ENCODE results near the gene SIK1. TPM values are rescaled to one million over a fixed set of nuclear protein-coding genes. Genes with fewer than 3 reads are reported as not detected.

The SIK1 gene
- total RNA-seq, 1 experiment from 2014 or later: 4.5 TPM

DNA sequence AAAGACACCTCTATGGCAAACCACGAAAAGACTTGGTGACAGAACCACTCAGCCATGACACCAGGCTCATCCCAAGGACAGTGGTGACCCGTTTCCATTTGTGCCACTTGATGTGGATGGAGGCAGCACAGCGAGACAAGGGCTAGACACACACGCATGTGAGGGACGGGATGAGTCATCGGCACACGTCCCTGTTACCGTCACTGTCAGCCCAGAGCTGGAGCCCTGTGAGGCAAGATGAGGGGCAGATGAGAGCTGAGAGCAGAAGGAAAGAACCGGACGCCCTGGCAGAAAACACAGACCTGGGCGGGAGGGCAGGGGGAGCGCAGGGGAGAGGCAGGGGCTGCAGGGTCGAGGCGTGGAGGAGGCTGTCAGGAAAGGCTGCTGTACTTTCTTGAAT, 57.8 kb downstream of the SIK1 start:
- DNase-seq (ENCODE audit: low read depth): peak; percentile 11

DNA sequence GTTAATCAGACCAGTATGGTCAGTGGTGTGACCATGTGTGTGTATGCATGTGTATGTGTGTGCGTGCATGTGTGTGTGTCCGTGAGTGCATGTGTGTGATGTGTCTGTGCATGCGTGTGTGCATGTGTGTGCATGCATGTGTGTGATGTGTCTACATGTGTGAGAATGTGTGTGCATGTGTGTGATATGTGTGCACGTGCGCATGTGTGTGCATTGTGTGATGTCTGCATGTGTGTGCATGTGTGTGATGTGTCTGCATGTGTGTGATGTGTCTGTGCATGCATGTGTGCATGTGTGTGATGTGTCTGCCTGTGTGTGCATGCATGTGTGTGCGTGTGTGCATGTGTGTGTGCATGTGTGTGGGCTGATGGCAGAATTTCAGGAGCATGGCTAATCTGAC, 58.2 kb downstream of the SIK1 start:
- no peak for DNase-seq (ENCODE audit: low read depth)

DNA sequence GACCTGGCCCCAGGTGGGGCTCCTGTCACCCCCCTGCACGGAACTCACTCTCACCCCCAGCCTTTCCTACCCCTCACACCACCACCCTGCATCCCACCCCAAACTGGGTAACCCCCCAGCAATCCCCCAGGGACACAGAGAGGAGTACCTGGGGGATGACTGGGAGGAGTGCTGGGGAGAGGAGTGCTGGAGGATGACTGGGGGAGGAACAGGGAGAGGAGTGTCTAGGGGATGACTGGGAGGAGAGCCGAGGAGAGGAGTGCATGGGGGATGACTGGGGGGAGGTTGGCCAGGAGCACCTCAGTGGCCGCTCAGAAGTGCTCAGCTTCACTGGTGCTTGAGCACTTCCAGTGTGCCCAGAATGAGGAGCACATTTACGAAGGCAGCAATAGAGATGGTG, 59.1 kb downstream of the SIK1 start:
- DNase-seq (ENCODE audit: low read depth): no peak

DNA sequence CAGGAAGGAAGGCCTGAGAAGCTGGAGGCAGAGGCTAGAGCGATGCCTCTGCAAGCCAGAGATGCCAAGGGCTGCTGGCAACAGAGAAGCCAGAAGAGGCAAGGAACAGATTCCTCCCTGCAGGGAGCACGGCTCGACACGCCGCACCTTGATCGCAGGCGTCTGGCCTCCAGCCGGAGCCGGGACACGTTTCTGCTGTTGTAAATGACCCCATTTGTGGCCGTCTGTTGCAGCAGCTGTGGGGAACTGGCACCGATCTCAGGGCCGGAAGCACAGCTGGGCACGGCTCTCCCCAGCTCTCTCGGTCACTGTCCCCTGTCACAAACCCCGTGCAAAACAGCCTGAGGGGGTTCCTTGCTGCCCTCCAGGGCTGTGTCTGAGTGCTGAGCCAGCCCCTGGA, 59.6 kb downstream of the SIK1 start:
- DNase-seq (ENCODE audit: low read depth): no peak

DNA sequence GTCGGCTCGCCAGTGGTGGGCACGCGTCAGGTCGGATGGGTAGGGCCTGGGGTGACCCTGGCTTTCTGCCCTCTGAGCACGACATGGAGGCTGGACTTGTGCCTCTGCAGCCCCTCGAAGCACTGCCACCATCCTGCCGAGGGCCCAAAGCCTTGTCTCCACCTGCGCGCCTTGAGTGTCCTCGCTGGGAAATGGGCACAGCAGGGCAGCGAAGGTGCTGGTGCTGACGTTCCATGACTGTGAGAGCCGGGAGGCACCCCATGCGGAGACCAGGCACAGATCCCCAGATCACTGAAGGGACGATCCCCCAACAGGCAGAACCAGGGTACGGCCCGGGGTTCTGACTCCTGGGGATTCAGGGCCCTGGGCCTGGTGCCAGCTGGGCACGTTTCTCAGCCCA, 60.3 kb downstream of the SIK1 start:
- DNase-seq (ENCODE audit: low read depth): no peak

DNA sequence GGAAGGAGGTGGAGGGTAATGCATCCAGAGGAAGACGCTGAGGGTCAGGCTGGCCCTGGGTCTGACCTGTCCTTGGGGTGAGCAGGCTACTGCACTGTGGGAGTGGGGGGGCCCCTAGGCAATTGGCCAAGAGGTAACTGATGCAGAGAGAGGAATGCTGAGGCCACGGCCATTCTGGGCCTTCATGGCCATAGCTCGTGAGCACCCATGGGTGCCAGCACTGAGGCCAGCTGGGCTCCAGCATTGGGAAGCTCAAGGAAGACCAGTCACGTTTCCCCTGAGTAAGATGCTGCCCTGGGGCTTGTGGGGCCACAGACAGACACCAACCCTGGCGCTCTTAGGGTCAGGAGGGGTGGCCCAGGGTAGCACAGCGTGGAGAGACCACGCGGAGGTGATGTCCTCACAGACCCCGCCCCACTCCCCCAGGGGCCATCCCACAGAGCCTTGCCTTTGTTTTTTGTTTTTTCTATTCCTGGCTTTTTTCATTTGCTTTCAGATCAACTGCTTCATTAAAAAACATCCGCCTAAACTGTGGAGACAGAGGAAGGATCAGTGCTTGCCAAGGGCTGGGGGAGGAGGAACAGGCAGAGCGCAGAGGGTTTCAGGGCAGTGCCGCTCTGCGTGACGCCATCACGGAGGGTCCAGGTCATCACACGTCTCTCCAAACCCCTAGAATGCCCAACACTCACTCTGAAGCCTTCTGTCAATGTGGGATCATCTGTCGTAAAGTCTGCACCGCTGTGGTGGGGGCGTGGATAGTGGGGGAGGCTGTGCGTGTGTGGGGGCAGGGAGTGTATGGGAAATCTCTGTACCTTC, 61.1 kb downstream of the SIK1 start:
- DNase-seq (ENCODE audit: low read depth): no peak

DNA sequence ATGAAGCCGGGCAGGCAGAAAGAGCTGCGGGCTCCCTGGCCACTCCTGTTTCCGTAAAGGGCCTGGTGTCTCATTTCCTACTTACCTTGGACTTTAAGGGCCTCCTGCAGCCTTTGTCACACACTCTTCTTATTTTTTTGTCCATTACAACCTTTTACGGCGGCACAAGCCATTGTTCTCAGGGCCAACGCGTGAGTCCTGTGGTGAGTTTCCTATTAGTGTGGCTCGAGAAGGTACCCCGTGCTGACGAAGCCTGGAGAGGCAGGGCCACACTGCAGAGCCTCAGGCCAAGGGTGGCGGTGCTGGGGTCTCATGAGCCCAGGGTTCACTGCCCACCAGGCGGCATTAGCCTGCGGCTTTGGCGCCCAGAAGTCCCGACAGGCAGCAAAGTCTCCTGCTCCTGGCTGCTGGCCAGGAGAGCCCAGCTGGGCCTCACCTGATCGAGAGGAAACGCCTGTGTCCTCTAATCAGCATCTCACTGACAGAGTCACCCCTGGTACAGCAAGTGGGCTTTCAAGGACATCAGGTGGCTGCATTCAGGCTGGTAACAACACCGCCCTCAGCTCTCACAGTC, 62.0 kb downstream of the SIK1 start:
- no peak for DNase-seq (ENCODE audit: low read depth)

Other genes with a start within 250 kb of the SIK1 start
- gene HSF2BP, start 232.4 kb upstream of the SIK1 start, total RNA-seq (2014; rRNA removed; shearing (Covaris generic)): 0.77 and 1.4 TPM in 2 replicates
- gene RRP1B, start 232.4 kb upstream of the SIK1 start, total RNA-seq (2014; rRNA removed; shearing (Covaris generic)): 39.0 and 39.1 TPM in 2 replicates

All from HT1080 (cell line).